ENCODE measurements around the gene FAM174A. TPM values are rescaled to one million over a fixed set of nuclear protein-coding genes. Genes with fewer than 3 reads are reported as not detected.
"Not testable (repeated sequence)": the region's sequence is repeated elsewhere in the genome, so short reads cannot be mapped to it uniquely, and the experiment has no call there.

Gene FAM174A
- total and polyA plus RNA-seq, 8 donors: 8.2 to 31.5 (median 9.3) TPM

GRCh38 chr5:100598446-100598845 lies 63.3 kb downstream of the FAM174A start:
- Histone ChIP-seq H3K27ac (no peak overlapping the region), H3K9me3 (no peaks in the 10 kb centered on the region), H3K27me3 (no peaks in the 10 kb centered on the region), H3K36me3 (no peaks in the 10 kb centered on the region), H3K4me1 (peaks cover 0 to 6% (median 6%) of the 10 kb centered on the region in 3 donors), H3K4me3 (no peak overlapping the region)
- ATAC-seq (no peak), DNase-seq (no peak), FAIRE-seq (no peak)
- WGBS, 2 donors: 75 to 95% methylated on average over 1 of the region's 1 CpG
- TF ChIP-seq CTCF (IDR thresholded peaks at IDR 0.05): no peak
- intact Hi-C loops (cut with DNase I): no loop called here

GRCh38 chr5:100600298-100600994 lies 65.3 kb downstream of the FAM174A start:
- no peak for ATAC-seq
- FAIRE-seq: no peak
- Histone ChIP-seq H3K4me3 (no peak overlapping the region), H3K36me3 (no peaks in the 10 kb centered on the region), H3K27me3 (no peaks in the 10 kb centered on the region), H3K27ac (no peak overlapping the region), H3K4me1 (no peaks in the 10 kb centered on the region), H3K9me3 (no peaks in the 10 kb centered on the region)
- intact Hi-C loops (cut with DNase I): no loop called here
- TF ChIP-seq CTCF (IDR thresholded peaks at IDR 0.05): no peak
- DNase-seq: no peak
- WGBS, 2 donors: 63 to 71% methylated on average over 5 of the region's 5 CpGs

- Histone ChIP-seq H3K36me3 (no peaks in the 10 kb centered on the region), H3K4me1 (no peaks in the 10 kb centered on the region), H3K4me3 (no peak overlapping the region), H3K9me3 (no peaks in the 10 kb centered on the region), H3K27ac (no peak overlapping the region), H3K27me3 (no peaks in the 10 kb centered on the region)
- intact Hi-C loops (cut with DNase I): no loop called here
- ATAC-seq (no peak), FAIRE-seq (no peak), DNase-seq (no peak)
- 72 to 79% methylated on average over 2 of the region's 2 CpGs for WGBS, 2 donors
- TF ChIP-seq CTCF (IDR thresholded peaks at IDR 0.05): no peak
Measured at GRCh38 chr5:100603141-100603540, 68.0 kb downstream of the FAM174A start.

- WGBS, 2 donors: 61 to 68% methylated on average over 1 of the region's 1 CpG
- H3K4me3 ChIP-seq; H3K27ac ChIP-seq; intact Hi-C loops (cut with DNase I); H3K36me3 ChIP-seq; H3K27me3 ChIP-seq; ATAC-seq; DNase-seq; H3K4me1 ChIP-seq; FAIRE-seq; H3K9me3 ChIP-seq: not testable (repeated sequence)
Measured at GRCh38 chr5:100604021-100604420, 68.8 kb downstream of the FAM174A start.

GRCh38 chr5:100609594-100609993 lies 74.4 kb downstream of the FAM174A start:
- ATAC-seq (no peak), FAIRE-seq (no peak), DNase-seq (no peak)
- H3K9me3 ChIP-seq: no peaks in the 10 kb centered on the region
- no peaks in the 10 kb centered on the region for H3K4me1 ChIP-seq
- 73 to 77% methylated on average over 7 of the region's 7 CpGs for WGBS, 2 donors
- H3K27ac ChIP-seq: no peak overlapping the region
- no peaks in the 10 kb centered on the region for H3K36me3 ChIP-seq
- intact Hi-C loops (cut with DNase I): no loop called here
- no peaks in the 10 kb centered on the region for H3K27me3 ChIP-seq
- no peak for TF ChIP-seq CTCF (IDR thresholded peaks at IDR 0.05)
- no peak overlapping the region for H3K4me3 ChIP-seq

All from pancreas (tissue), 10 donors.